BE2C (cell line): ENCODE data around the gene OLFM4. TPM values are rescaled to one million over a fixed set of nuclear protein-coding genes. Genes with fewer than 3 reads are reported as not detected.

Source experiments
- DNase-seq: peaks from one replicate; pipeline ENCODE4 v3.0.0-alpha.2; 2020
- H3K27me3 ChIP-seq: fragments of 250-450 bp; sonication (Bioruptor Pico); 2 replicates; pipeline ENCODE4 v1.5.1; 2020; ENCODE audit warnings: mild to moderate bottlenecking
- H3K36me3 ChIP-seq: fragments of 250-450 bp; sonication (Bioruptor Pico); 2 replicates; pipeline ENCODE4 v1.5.1; 2020; ENCODE audit warnings: mild to moderate bottlenecking
- H3K4me1 ChIP-seq: fragments of 250-450 bp; sonication (Bioruptor Pico); 2 replicates; pipeline ENCODE4 v1.5.1; 2020
- H3K4me3 ChIP-seq: 2 replicates; pipeline ENCODE4 v1.5.1; 2011; ENCODE audit warnings: low read depth, low read length
- H3K9me3 ChIP-seq: fragments of 250-450 bp; sonication (Bioruptor Pico); 2 replicates; pipeline ENCODE4 v1.5.1; 2020
- CTCF ChIP-seq: IDR thresholded peaks from 2 replicates; pipeline ENCODE4 v1.5.1; 2012; ENCODE audit warnings: mild to moderate bottlenecking, low read depth, low read length
- polyA plus RNA-seq: library from polyadenylated mRNA; unstranded; fragments of >200 nt; gene quantifications from one replicate; pipeline ENCODE4 v1.2.1, GENCODE V29; 2012; ENCODE audit warnings: low read depth, missing spikeins; ENCODE audit not compliant: insufficient read length, insufficient read depth

The OLFM4 gene
- not detected for polyA plus RNA-seq

DNA sequence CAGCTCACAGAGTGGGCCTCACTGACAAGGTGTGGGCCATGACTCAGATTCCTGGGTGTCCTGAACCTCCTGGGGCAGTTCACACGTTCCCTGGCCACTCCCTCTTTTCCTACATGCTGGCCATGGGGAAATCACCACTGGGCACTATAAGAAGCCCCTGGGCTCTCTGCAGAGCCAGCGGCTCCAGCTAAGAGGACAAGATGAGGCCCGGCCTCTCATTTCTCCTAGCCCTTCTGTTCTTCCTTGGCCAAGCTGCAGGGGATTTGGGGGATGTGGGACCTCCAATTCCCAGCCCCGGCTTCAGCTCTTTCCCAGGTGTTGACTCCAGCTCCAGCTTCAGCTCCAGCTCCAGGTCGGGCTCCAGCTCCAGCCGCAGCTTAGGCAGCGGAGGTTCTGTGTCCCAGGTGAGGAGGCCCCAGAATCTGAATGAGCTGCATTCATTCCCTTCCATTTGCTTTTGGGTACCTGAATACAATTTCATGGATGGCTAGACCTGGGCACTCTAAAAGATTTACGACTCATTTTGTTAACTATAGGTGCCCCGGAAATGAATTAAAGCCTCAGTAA is at the start of gene OLFM4:
Gene OLFM4 (plus strand): TSS at position 177 of the 567 bp plus-strand sequence. CDS start 24 bp downstream, at position 201.
- H3K27me3 ChIP-seq = no peaks in the 10 kb centered on the region

GRCh38 chr13:52978989-52979388 is 49.6 kb upstream of the OLFM4 start:
- no peaks in the 10 kb centered on the region for H3K4me1 ChIP-seq
- no peak for TF ChIP-seq CTCF
- H3K9me3 ChIP-seq = no peaks in the 10 kb centered on the region
- no peaks in the 10 kb centered on the region for H3K36me3 ChIP-seq
- H3K27me3 ChIP-seq = no peaks in the 10 kb centered on the region; the same call in 1 of the 2 replicates
- no peak overlapping the region for H3K4me3 ChIP-seq
- DNase-seq = no peak

More for the DNA sequence above, at the start of gene OLFM4:
- no peak for TF ChIP-seq CTCF
- no peak for DNase-seq
- Histone ChIP-seq H3K9me3 (no peaks in the 10 kb centered on the region), H3K4me1 (no peaks in the 10 kb centered on the region), H3K36me3 (no peaks in the 10 kb centered on the region), H3K4me3 (no peak within 1 kb of the TSS)

- DNase-seq = no peak
- no peak for TF ChIP-seq CTCF
Measured at GRCh38 chr13:52980695-52981094, 47.9 kb upstream of the OLFM4 start.

GRCh38 chr13:52983836-52984235 is 44.8 kb upstream of the OLFM4 start:
- H3K9me3 ChIP-seq = no peaks in the 10 kb centered on the region
- no peak overlapping the region for H3K4me3 ChIP-seq
- H3K4me1 ChIP-seq = no peaks in the 10 kb centered on the region
- H3K36me3 ChIP-seq = no peaks in the 10 kb centered on the region
- H3K27me3 ChIP-seq = no peaks in the 10 kb centered on the region; the same call in 1 of the 2 replicates
- no peak for DNase-seq
- TF ChIP-seq CTCF = no peak

More at GRCh38 chr13:52980695-52981094, 47.9 kb upstream of the OLFM4 start:
- no peaks in the 10 kb centered on the region for H3K4me1 ChIP-seq
- H3K27me3 ChIP-seq = no peaks in the 10 kb centered on the region; the same call in 1 of the 2 replicates
- no peaks in the 10 kb centered on the region for H3K36me3 ChIP-seq
- no peaks in the 10 kb centered on the region for H3K9me3 ChIP-seq
- no peak overlapping the region for H3K4me3 ChIP-seq

DNA sequence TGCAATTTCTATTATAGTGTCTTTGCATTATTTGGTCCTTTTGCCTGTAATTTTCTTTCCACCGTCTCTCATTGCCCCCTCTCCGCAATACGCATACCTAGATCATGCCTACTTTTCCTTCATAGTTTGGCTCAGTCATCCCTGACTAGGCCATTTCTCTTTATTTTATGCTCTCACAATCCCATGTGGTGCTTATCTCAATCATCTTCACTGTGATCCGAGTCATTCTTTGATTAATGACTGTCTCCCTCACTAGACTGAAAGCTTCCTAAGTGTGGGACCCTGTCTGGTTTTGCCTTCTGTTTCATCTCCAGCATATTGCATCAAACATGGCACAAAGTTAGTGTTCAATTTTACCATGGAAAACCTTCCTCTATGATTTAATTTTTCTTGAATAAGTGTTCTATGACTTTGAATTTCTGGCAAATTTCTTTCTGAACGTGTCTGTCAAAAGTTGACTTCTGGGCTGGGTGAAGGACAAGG is 43.7 kb upstream of the OLFM4 start:
- no peaks in the 10 kb centered on the region for H3K4me1 ChIP-seq
- H3K4me3 ChIP-seq = no peak overlapping the region
- H3K9me3 ChIP-seq = no peaks in the 10 kb centered on the region
- DNase-seq = no peak
- no peaks in the 10 kb centered on the region; the same call in 1 of the 2 replicates for H3K27me3 ChIP-seq
- no peak for TF ChIP-seq CTCF
- H3K36me3 ChIP-seq = no peaks in the 10 kb centered on the region

DNA sequence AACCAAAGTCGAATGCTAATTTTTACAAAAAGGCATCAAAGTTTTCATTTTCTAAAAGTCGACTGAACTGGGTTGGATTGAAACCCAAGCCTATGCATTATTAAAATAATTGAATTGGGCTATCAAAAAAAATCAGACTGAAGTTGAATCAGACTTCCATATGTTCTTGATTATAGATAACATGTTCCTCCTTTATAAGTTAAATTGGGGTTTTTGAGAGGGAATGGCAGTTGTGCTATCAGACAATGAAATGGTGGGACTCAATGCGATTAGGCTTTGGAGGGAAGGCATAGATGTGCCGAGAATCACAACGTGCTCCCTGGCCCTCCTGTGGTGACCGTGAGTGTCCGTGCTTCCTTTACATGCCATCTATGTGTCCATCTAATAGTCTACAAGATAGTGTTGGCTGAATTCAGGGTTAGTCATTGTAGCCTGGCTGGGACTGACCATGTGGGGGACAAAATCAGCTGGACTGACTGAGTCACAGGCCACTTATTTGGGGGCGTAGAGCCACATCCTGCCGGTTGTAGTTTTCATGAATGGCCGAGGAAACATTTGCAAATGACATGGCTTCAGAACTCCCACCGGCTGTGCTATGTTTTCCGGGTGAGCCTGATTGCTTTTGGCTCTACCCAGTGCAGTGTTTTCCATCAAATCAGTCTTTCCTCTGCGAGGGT is 37.1 kb upstream of the OLFM4 start:
- no peaks in the 10 kb centered on the region for H3K4me1 ChIP-seq
- DNase-seq = no peak
- H3K9me3 ChIP-seq = no peaks in the 10 kb centered on the region
- TF ChIP-seq CTCF = no peak
- no peak overlapping the region for H3K4me3 ChIP-seq
- H3K27me3 ChIP-seq = no peaks in the 10 kb centered on the region
- no peaks in the 10 kb centered on the region for H3K36me3 ChIP-seq
